Stimulated activated CD8-positive, alpha-beta memory T cell treated with anti-CD3 and anti-CD28 coated beads, Interleukin-4, amount 100 ng/mL, for 24 hours (primary cell): ENCODE measurements around the gene RFTN2.

Experiments
- DNase-seq: peaks from one replicate; pipeline ENCODE4 v3.0.0-alpha.2; 2020; ENCODE audit warnings: low read depth

RFTN2 gene

GRCh38 chr2:197547163-197547900 lies 128.1 kb downstream of the RFTN2 start:
- DNase-seq: no peak

DNA sequence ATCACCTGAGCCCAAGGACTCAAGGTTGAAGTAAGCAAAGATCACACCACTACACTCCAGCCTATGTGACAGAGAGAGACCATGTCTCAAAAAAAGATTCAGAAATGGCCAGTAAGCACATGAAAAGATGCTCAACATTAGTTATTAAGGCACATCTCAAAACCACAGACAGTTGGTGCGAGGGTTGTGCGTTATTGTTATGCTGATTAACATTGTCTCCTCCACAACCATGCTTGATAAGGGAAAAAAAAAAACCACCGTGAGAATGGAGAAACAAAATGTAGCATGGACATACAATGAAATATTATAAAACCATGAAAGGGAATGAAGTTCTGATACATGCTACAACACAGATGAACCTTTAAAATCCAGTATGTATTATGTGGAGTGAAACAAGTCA lies 132.2 kb downstream of the RFTN2 start:
- DNase-seq: no peak

DNA sequence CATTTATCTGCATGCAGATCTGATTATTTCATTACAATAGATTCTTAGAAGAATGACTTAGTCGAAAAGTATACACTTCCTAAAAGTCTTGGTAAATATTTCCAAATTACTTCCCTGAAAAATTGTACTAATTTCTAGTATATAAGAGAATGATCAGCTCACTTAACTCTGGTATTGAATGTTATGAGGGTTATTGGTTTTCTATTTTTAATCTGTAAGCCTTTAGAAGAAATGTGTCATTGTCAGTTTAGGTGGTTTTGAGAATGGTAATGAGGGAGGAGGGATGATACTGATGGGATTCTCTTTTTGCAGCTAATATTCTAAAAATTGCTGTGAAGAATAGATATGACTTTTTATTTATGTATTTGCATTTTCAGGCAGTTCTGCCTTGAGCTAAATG lies 135.7 kb downstream of the RFTN2 start:
- DNase-seq: no peak

GRCh38 chr2:197538412-197538811 lies 137.0 kb downstream of the RFTN2 start:
- DNase-seq: no peak
